AG09309 (cell line): Measurements from ENCODE around the gene FADD.

Experiments used
- DNase-seq: peaks from one replicate; pipeline ENCODE4 v3.0.0-alpha.2; 2010; ENCODE audit warnings: low read depth
- H3K4me3 ChIP-seq: 2 replicates; pipeline ENCODE4 v1.5.1; 2011; ENCODE audit warnings: mild to moderate bottlenecking, low read depth, low read length, moderate library complexity; ENCODE audit not compliant: control insufficient read depth
- CTCF ChIP-seq: IDR thresholded peaks from 2 replicates; pipeline ENCODE4 v1.5.1; 2011; ENCODE audit warnings: mild to moderate bottlenecking, low read depth, low read length, inconsistent platforms; ENCODE audit not compliant: insufficient read depth, control insufficient read depth; ENCODE audit errors: missing control alignments

Gene FADD

GRCh38 chr11:70220136-70220535 lies 17.0 kb downstream of the FADD start:
- DNase-seq = no peak
- no peak for TF ChIP-seq CTCF
- H3K4me3 ChIP-seq = no peak overlapping the region

GRCh38 chr11:70220920-70221319 lies 17.8 kb downstream of the FADD start:
- TF ChIP-seq CTCF = no peak
- DNase-seq = no peak
- H3K4me3 ChIP-seq = no peak overlapping the region

GRCh38 chr11:70225681-70226177 lies 22.6 kb downstream of the FADD start:
- H3K4me3 ChIP-seq = no peak overlapping the region
- DNase-seq = no peak

GRCh38 chr11:70226183-70226582 lies 23.1 kb downstream of the FADD start:
- no peak overlapping the region for H3K4me3 ChIP-seq
- TF ChIP-seq CTCF = no peak
- DNase-seq = no peak

More at GRCh38 chr11:70225681-70226177, 22.6 kb downstream of the FADD start:
- no peak for TF ChIP-seq CTCF

GRCh38 chr11:70226967-70227366 lies 23.9 kb downstream of the FADD start:
- no peak overlapping the region for H3K4me3 ChIP-seq
- DNase-seq = no peak
- TF ChIP-seq CTCF = peak; percentile 29

- no peak for DNase-seq
- TF ChIP-seq CTCF = no peak
- H3K4me3 ChIP-seq = no peak overlapping the region
Observed at GRCh38 chr11:70229737-70230136, 26.6 kb downstream of the FADD start.
